Muscle of back (tissue), 11 donors: ENCODE data around the gene TMEM201. TPM values are rescaled to one million over a fixed set of nuclear protein-coding genes. Genes with fewer than 3 reads are reported as not detected.
"Not testable (repeated sequence)": the region's sequence is repeated elsewhere in the genome, so short reads cannot be mapped to it uniquely, and the experiment has no call there.

ENCODE experiments used
- DNase-seq, 3 donors: peaks; one replicate each; pipeline versions ENCODE4 v3.0.0 to v3.0.0-alpha.2; 2013
- polyA plus RNA-seq, 10 donors: library from polyadenylated mRNA; unstranded; fragments of 120-200 nt; gene quantifications; one replicate each; pipeline ENCODE4 v1.2.1, GENCODE V29; 2013; ENCODE audit not compliant: insufficient read length in 10 of 10

The TMEM201 gene
- polyA plus RNA-seq, 10 donors: 12.3 to 19.1 (median 16.3) TPM

DNA sequence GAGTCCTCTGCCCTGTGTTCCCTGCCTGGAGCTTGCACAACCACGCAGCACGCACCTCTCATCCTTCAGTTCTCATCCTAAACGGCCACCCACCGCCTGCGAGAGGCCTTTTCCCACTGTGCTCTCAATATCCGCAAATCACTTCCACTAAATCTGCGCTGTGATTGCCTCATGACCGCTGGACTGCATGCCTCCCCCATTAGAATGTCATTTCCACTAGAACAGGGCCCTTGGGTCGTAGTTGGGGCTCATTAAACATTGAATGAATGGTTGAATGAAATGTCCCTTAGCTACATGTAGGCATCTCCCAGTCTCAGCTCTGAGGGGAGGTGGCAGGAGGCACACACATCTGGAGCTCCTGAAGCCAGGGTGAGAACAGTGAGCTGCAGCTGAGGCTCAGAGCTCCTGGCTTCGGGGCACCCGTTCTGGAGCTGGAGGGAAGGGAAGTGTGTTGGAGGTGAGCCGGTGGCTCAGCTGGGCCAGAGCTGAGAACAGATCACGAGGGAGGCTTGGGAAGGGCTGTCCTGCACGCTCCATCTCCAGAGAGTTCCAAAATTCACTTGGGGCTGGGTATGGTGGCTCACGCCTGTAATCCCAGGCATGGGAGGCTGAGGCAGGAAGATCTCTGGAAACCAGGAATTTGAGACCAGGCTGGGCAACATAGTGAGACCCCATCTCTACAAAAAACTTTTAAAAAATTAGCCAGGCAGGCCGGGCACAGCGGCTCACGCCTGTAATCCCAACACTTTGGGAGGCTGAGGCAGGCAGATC is 30.4 kb downstream of the TMEM201 start:
- DNase-seq: no peak

DNA sequence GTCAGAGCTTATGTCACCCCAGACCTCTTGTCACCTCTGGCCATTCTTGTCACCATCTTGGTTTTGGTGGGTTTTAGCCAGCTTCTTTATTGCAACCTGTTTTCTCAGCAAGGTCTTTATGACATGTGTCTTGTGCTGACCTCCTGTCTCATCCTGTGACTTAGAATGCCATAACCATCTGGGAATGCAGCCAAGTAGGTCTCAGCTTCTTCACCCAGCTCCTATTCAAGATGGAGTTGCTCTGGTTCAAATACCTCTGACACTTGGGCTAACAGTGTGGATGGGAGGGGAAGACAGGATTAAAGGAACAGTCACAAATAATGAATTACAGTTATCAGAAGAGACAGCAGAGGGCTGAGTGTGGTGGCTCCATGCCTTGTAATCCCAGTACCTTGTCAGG is 32.3 kb downstream of the TMEM201 start:
- no peak for DNase-seq

DNA sequence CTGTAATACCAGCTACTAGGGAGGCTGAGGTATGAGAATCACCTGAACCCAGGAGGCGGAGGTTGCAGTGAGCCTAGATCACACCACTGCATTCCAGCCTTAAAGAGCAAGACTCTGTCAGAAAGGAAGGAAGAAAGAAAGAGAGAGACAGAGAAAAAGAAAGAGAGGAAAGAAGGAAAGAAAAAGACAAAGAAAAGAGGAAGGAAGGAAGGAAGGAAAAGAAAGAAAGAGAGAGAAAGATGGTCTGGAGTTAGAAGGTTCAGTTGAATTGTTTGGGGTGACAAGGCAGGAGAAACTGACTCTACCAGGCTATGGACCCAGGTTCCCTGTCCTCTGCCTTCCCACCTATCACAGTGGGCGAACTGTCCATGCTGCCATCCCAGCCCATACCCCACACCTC is 35.4 kb downstream of the TMEM201 start:
- DNase-seq: no peak

DNA sequence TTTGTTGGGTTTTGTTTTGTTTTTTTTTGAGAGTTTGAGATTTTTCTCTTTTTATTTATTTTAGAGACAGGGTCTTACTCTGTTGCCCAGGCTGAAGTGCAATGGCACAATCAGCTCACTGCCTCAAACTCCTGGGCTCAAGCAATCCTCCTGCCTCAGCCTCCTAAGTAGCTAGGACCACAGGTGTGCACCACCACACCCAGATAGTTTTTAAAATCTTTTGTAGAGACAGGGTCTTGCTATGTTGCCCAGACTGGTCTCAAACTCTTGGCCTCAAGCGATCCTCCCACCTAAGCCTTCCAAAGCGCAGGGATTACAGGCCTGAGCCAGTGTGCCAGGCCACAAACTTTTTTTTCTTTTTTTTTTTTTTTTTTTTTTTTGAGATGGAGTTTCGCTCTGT is 36.3 kb downstream of the TMEM201 start:
- DNase-seq: not testable (repeated sequence)

DNA sequence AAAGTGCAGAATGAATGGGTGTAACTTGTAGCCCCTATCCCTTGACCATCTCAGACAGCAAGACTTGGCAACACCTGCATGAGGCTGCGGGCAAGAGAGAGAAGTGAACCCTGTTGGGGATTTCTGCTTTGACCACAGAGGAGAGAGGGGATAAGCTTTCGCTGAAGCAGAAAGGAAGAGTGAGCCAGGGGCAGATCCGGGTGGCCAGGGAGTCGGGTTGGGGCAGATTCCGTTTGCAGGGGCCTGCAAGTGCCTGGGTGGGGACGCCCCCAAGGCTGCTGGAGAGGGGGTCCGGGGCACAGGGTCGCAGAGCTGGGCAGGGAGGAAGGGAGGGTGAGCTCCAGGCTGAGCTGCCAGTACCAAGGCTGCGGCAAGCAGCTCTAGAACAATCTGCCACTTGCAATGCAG is 37.5 kb downstream of the TMEM201 start:
- no peak for DNase-seq

DNA sequence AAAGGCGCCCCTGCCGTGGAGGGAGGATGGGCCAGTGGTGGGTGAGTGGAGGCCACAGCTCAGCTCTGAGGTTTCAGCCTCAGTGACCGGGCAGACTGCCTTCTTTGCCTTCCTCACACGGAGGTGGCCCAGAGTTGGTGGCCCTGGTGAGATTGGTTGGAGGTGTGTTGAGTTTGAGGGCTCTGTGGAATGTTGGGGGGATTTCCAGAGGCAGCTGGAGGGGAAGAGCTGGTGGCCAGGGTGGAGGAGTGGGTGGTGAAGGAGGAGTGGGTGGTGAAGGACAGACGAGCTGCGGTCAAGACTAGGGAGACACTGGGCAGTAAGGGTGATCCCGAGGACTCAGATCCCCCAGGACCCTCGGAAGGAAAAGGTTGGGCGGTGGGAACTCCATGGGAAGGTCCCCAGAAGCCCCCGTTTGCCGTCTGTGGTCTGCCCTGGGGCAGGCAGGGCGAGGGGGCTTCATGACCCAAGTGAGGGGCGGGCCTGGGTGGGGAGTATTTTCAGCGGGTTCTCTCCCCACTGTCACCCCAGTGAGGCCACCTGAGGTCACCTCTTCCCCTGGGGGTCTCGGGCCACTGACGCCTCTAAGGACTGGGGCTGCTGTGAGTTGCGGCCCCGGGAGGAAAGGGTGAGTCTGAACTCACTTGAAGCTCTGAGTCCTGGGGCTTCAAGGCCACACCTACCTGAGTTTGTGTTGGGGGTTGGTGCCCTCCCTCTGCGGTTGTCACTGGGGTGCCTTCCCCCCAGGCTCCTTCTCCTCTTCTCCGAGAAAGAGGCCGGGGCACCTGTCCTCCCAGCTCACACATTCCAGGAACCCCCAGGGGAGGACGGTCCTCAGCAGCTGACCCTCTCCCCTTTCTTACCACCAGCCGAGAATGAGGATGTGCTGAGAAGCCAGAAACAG is 40.1 kb downstream of the TMEM201 start:
- DNase-seq: no peak

DNA sequence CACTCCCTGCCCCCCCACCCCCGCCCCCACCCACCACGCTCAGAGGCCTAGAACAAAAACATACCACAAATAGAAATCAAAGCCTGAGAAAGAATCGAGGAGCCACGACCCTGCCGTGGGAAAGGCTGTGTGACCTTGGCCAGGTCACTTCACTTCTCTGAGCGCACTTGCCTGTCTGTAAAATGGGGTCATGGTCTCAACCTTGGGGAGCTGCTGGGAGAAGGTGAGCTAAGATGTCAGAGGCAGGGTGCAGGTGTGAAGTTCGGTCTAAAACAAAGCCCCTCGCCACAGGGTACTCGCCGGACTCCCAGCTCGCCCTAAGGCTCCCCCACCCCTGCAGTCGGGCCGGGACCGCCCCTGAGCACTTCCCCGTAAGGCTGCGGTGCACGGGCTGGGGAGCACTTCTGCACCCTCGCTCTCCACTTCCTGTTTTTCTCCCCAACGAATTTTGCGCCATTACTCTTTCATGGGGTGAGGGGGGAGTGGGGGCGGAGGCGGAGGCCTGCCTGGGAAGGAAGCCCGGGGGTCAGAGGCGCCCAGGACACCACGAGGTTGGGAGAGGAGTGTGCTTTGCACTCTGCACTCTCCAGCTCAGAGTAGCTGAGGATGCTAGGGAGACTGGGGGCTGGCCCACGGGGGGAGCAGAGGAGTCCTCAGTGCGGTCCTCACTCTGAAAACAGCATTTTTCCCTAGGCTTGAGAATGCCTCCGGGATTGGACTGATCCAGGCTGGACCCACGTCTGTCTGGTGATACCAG is 40.9 kb downstream of the TMEM201 start:
- DNase-seq: peak in 1 of 3 donors; percentile 35

DNA sequence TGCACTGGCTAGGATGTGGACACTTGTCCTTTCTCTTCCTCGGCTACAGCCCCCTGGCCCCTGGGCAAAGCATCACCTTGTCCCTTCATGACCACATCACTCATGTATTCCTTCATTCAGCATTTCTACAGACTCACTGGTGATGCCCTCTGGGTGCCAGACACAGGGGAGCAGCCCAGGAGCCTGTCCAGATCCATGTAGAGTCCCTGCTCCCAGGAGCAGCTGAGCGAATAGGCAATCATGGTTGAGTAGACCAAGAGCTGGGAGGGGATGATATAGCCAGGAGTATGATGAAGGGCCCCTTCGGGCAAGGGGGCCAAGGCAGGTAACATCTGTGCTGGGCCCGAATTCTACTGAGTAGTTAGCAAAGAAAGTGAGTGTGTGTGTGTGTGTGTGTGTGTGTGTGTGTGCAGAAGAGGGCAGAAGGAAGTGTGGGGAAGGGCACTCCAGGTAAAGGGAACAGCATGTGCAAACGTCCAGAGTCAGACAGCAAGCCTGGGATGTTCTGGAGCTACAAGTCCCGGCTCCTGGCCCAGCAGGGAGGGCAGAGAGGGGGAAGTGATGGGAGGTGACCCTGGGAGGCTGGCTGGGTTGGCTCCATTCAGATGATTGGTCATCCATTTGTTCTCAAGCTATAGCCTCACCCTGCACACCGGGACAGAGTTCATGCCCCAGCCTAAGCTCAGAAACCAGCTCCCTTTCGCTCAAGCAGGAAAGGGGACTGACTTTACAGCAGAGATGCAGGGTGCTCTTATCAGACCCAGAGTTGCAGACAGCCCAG is 41.8 kb downstream of the TMEM201 start:
- no peak for DNase-seq

DNA sequence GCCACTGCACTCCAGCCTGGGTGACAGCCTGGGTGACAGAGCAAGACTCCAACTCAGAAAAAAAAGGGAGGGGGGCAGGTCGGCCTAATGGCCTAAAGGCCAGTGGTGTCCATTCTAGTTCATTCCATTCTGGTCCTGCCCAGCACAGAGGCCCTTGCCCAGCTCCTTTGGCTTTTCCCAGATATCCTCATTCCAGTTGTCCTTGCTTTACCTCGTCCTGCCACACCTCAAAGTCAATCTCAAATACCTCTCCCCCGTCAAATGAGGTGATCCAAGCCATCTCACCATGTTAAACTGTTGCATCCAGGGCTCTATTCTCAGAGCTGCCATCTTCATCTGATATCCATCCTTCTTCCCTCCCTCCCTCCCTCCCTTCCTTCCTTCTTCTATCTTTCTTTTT is 42.9 kb downstream of the TMEM201 start:
- no peak for DNase-seq

DNA sequence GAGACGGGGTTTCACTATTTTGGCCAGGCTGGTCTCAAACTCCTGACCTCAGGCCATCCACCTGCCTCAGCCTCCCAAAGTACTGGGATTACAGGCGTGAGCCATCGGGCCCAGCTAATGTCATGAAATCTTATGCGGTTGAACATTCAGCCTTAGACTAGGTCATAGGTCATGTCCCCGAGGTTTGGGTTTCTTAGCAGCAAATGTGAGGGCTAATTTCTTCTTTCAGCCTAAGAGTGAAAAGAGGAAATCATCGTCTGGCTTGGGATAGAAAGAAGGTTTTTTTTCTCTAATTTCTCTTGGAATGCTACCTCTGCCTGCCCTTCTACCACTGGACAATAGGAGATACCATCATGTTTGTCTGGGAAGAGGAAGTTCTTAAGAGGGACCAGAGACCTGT is 44.8 kb downstream of the TMEM201 start:
- DNase-seq: no peak

DNA sequence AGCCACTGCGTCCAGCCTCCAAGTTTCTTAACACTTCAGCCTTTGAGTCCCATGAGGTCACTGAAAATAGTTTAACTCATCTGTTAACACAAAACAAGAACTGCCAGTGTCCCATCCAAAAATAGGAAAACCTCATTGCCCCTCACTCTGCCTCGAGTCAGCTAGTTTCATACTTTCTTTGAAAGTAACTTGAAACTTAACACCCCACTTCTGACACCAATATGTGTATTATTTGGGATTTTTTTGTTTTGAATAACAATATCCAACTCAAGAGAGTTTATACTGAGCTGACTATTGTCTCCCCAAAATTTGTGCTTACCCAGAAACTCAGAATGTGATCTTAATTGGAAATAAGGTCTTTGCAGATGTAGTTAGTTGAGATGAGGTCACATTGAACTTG is 45.9 kb downstream of the TMEM201 start:
- no peak for DNase-seq

DNA sequence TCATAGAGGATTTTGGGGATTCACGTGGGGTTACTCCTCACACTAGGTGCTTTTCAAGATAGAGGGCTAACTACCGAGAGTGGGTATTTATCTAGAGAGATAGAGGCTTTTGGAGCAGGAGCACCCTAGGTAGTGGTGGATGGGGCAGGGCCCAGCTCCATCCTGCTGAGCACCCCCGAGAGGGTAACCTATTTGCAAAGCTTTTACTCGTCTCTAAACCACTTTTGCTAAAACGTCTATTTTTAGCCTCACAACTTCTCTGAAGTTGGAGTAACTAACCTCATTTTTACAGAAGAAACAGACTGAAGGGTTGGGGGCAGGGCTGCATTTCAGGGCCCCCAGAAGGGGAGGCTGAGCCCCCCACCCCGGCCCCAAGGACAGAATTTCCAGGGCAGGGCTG is 50.5 kb downstream of the TMEM201 start:
- DNase-seq: no peak

DNA sequence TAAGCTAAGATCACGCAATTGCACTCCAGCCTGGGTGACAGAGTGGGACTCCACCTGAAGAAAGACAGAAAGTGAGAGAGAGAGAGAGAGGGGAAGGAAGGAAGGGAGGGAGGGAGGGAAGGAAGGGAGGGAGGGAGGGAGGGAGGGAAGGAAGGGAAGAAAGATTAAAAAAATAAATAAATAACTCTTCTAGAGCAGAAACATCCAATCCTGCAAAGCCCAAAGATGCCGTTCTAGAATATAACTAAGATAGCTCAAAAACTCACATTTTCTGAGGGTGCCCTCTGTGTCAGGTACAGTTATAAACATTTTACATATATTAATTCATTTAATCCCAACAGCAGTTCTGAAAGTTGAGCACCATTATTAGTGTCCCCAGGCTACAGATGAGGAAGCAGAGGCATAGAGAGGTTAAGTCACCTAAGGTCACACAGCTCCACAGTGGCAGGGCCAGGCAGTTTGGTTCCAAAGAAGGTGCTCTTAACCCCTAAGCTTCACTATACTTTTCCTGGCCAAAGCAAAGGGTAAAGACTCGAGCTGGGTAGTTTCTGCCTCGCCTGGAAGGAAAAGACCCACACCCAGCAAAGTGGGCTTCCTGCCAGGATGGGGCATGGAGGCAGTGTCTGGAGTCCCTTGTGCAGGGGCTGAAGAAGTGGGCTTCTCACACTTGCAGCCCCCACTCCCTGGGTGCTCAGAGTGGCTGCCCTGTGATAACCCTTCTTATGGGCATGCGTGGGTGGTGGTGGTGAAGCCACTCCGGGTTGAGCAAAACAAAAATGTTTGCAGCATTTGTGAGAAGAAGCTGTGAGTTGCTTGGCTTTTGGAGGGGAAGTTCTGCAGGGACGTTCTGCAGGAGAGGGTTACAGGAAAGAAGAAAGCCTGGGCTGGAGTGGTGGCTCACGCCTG is 54.9 kb downstream of the TMEM201 start:
- DNase-seq: no peak

DNA sequence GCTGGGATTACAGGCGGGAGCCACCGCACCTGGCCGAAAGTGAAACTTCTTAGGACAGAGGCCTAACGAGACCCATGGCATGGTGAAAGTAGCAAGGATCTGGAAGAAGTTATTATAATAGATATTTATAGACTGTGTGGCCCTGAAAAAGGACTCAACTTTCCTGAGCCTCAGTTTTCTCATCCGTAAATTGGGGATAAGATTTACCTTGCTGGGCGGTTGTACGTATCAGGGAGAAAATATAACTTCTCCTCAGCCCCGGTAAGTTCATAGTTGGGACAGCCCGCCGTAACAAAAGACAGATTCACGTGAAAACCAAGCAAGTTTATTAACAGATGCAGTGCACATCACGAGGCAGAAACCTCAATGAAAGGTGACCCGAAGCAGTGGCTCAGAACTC is 57.3 kb downstream of the TMEM201 start:
- no peak for DNase-seq

DNA sequence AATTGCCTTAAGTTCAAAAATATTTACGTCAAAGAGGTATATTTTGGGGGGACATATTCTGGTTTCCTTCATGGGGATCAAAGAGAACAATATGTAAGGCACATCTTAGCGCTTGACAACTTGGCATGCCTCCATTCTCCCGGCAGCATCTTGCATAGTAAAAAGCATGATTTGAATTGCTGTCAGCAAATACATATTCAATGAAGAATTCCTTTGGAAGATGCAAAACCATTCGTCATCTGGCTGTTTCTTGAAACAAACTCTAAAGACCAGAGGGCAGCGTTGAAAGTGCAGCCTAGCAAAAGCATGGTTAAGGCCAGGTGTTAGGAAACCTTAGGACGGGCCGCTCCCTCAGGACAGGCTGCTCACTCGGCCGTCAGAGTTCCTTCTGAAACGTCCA is 59.5 kb downstream of the TMEM201 start:
- DNase-seq: no peak

DNA sequence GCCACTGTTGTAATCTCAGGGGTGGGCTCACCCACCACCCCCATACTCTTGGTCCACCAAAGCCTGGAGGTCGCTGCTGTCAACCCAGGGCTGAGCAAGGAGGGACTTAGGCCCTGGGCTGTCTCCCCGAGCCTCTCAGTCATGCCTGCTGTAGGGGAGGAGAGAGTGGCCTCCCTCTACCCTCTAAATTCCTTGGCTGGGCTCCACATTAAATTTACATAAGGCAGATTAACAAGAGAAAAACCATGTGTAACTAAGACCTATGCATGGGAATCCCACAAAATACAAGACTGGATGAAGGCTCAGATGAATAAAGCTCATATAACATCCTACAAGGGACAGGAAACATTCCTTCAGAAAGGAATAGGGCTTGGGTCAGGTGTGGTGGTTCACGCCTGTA is 61.1 kb downstream of the TMEM201 start:
- no peak for DNase-seq

DNA sequence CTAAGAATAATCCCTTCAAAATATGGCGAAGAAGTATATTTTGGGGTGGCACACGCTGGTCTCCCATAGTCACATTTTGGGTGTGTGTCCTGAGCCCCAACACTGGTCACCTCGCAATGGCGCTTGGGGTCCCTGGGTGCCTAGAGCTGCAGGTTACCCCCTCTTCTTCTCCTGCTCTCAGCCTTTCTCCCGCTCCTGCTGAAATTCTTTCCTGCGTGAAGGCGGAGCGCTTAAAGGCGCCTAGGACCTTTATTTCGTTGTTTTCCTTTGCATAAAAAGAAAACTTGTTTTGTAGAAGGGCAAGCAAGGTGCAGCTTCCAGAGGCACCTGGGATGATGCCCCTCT is 62.5 kb downstream of the TMEM201 start:
- no peak for DNase-seq

DNA sequence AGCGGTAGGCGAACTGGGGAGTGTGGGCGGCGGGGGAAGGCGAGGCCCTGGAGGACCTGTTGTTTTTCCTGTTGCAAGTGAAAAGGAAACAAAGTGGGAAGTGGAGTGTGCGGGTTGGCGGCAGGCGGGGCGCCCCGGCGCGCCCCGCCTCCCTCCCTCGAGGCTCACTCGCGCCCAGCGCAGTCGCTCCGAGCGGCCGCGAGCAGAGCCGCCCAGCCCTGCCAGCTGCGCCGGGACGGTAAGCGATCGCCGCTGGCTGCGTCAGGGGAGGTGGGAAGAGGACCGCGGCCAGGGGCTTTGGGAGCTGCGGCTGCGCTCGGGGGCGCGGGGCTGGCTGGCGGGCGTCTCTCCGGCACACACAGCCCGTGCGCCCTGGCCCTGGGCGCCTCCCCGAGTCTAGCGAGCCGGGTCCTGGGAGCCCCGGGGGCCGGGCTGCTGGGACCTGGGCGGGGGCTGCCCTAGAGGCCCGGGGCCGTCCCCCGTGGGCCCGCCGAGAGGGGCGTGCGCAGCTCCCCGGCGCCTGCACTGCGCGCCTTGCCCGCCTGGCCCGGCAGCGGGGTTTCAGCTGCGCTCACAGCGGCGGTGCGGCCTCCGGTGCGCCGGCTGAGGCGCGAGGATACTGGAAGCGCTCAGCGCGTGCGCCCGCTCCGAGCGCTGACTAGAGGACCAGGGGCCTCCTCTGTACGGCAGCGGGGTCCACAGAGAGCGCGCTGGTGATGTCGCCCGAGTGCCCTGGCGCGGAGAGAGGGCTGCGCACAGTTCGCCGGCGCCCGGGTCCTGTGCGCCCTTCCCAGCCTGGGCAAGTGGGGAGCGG is 63.1 kb downstream of the TMEM201 start, which contains the start of gene PIK3CD:
Gene PIK3CD (plus strand): TSS at position 167 of the 814 bp plus-strand sequence. CDS start 58,725 bp downstream, outside the sequence.
- peak in 2 of 3 donors; percentile 31 to 68 for DNase-seq
